GM10847 (cell line): ENCODE data around the gene OR10G2.

Source experiments
- POLR2A ChIP-seq: IDR thresholded peaks from 2 replicates; pipeline ENCODE4 v1.6.1; 2011; ENCODE audit not compliant: insufficient read length; ENCODE audit errors: extremely low read depth

Gene OR10G2, protein sequence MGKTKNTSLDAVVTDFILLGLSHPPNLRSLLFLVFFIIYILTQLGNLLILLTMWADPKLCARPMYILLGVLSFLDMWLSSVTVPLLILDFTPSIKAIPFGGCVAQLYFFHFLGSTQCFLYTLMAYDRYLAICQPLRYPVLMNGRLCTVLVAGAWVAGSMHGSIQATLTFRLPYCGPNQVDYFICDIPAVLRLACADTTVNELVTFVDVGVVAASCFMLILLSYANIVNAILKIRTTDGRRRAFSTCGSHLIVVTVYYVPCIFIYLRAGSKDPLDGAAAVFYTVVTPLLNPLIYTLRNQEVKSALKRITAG

DNA sequence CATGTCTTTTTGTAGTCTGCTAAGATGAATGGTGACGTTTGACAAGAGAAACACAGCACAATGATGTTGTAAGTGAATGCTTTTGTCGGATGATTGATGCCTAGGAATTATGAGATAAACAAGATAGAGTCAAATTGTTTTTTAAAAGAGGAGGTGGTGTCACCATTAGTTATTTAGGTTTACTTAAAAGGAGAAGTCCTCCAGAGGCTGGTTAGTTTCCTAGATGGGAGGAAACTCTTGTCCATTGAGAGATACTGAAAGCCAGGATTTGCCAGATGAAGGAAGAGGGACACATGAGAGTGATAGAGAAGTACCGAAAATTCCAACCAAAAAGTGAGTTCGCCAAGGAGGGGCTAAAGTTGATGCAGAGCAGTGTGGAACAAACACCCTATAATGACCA lies at the start of gene OR10G2:
OR10G2 (minus strand) TSS at position 101 of the 400 bp plus-strand sequence; CDS start at position 3, 98 bp downstream.
- no peak for TF ChIP-seq POLR2A

DNA sequence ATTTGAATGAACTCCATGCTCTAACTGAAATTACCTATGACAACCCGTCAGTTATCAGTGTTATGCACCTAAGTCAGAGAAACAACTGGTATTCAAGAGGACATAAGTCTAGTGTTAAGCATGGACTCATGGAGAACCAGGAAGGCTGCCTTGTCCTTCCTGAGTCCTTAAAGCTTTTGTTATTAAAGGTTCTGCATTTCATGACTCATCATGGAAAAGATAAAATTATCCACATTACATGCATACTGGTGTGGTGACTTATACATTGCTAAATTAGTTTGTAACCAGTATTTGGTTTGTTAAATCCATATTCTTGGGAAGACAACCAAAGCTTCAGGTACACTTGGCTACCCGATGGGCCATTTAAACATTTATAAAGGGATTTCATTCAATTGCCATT lies 45.3 kb upstream of the OR10G2 start:
- TF ChIP-seq POLR2A, result no peak

DNA sequence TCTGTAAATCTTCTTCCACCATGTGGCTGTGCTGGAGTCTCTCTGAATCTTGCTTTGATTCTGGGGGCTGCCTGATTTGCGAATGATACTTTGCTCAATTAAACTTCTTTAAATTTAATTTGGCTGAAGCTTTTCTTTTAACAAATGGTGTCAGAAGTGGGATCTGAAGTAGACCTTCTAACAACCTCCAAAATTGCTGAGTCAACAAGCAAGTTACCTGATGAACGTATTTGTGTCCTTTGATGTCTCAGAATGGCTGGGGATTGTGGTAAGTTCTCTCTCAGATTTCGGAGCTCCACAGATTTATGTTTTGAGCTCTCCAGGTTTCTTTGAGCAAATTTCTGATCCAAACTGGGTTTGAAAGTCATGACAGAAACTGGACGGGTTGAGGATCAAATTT lies 40.8 kb upstream of the OR10G2 start:
- no peak for TF ChIP-seq POLR2A

DNA sequence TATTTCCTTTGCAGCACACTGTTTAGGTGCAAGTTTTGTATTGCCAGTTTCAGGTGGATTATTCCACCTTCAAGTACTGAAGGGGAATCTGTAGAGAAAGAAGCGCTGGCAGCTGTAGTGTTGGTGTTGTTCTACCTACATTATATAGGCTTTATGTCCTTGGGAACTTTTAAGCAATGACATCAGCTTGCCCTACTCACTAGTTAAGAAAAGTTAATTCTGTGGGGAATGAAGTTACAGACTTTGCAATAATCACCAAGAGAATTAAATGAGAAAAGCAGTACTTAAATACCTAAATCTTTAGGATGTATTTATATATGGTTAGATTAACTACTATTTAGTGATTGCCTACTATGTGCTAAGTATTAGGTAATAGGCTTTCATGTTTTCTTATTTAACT lies 39.0 kb upstream of the OR10G2 start, which contains the start of gene OR4E1:
OR4E1 (minus strand) TSS at position 101 of the 400 bp plus-strand sequence. CDS start 2,883 bp downstream, outside the sequence.
- no peak for TF ChIP-seq POLR2A

DNA sequence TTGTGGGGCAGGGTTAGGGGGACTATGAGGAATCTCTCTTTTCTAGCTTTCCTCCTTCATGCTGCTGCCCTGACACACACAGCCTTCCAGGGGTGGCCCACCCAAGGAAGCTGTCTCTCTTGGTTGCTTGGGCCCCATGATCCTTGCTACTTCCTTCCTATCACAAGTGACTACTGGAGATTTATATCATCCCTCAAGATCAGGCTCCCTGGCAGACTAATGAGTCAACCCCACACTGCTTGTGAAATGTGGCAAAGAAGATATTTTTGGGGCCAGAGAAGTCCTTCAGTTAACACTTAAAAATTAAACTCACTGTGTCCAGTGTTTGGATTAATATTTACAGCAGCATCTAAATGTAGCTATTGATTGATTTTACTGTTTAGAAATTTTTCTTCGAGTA lies 37.4 kb upstream of the OR10G2 start:
- no peak for TF ChIP-seq POLR2A

DNA sequence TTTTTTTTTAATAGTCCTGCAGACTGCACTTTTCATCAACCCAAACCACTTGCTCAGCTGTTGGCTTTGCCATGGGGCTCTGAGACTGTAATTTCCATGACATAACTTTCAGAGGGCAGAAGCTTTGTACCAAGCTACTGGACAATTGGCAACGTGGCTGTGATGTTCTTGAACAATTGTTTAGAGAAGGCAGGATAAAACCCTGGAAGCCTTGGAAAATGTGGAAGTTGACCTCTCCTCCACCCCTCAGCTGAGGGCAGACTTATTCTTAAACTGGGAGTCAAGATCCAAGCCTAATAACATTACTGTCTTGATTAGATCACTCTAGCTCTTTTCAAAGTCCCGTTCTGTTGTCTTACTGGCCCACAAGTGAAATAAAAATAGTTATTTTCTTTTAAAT lies 36.6 kb upstream of the OR10G2 start:
- no peak for TF ChIP-seq POLR2A

DNA sequence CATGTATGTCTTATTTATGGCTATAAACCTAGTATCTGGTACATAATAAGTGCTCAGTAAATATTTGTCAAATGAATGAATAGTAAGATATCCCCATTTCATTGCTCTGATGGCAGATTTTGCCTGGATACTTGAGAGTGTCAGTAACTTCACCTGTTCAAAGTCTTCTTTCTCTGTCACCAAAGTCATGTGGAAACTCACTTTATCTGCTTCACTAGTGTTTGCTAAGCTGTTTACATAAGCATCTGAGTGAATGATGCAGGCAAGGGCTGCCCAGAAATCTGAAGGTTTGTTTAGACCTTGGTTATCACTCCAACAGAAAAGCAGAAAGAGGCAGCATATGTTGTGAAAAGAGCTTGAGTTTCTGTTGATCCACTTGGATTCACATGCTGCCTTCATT lies 34.5 kb upstream of the OR10G2 start:
- TF ChIP-seq POLR2A, result no peak

DNA sequence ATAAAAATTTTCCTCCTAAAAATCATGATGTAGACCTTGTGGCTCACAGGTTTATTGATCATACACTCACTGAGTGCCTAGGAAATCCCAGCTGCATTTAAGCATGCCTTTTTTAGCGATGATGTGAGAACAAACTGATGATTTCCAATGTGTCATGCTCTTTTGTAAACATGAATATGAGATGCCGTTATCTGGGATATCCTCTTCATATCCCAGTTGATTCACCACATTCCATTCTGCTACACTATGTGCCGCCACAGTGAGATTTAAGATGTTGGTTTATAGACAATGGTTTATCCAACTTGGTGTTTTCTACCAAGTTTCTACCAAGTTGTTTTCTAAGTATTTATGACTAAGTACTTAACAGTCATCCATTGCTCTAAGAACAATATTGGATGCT lies 33.6 kb upstream of the OR10G2 start:
- no peak for TF ChIP-seq POLR2A

DNA sequence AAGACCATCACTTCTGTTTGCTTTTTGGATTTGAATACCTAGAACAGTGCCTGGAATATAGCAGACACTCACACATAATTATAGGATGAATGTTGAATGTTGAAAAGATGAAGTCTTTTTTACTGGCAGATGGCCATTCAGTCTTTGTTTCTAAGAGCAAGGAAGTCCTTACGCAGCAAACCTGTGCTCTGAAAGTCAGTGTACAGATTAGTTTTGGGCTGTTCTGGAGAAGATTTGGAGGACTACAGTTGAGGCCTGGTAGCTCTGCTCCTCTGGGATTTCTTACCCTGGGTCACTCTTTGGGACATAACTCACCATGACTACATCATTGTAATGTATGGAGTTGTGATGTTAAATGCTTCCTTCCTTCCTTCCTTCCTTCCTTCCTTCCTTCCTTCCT lies 22.2 kb upstream of the OR10G2 start:
- no peak for TF ChIP-seq POLR2A

DNA sequence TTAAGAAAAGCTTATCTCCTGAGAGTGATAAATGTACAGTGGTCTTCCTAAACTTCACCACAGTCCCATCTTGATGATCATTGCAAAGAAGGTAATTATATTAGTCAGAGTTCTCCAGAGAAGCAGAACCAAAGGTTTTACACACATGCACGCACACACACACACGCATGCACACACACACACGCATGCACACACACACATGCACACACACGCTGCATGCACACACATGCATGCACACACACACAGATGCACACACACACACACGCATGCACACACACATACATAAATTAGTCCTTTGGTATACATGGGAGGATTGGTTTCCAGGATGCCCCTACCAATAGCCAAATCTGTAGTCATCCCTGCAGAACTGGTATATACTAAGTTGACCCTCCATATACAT lies 19.5 kb upstream of the OR10G2 start:
- TF ChIP-seq POLR2A, result no peak

DNA sequence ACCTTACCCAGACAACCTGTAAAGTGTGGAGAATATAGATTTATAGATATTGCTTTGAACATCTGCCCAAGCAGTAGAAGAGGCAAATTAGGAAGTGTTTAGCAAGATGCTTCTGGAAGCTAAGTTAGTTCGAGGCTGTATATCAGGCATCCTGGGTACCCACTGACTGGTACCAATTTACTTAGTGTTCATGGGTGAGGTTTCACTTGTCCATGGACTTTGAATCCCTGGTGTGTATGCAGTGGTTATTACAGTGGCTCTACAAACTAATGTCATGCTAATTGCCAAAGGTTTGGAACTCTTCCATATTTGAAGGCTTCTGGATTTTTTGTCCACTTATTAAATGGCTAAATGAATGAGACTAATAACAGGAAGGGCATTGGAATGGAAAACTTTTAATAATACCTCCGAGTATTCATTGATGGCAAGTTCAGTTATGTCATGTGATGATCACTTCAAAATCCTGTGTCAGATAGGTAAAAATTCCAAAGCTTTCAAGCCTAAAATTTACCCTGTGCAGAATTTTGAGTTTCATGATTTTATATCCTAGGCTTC lies 18.7 kb upstream of the OR10G2 start, which contains the start of gene OR4E2:
OR4E2 (plus strand) TSS at position 505 of the 555 bp plus-strand sequence. CDS start 11,248 bp downstream, outside the sequence.
- no peak for TF ChIP-seq POLR2A

DNA sequence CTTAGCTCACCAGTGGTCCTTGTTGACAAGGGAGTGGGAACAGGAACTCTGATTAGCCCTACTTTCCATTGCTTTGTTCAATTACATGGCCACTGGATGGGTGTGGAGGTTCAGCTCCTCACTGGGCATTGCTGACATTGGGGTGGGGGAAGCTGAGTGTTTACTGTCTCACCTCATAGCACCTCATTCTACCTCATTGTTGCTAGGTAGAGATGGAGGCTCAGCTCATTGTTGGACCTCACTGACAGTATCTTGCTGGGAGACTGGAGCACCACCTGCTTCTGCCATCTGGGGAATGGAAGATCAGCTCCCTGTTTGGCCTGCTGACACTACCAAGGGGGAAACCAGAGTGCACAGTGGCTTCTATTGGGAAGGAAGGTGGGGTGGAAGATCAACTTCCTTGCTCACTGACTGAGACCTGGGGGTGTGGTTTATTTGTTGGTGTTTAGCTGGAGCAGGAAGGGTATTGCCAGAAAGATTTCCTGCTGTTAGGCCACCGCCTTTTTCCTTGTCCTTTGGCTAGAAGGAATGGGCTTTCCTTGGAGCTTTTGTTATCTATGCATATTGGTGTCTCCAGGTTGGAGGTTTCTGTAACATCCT lies 17.6 kb upstream of the OR10G2 start:
- no peak for TF ChIP-seq POLR2A

DNA sequence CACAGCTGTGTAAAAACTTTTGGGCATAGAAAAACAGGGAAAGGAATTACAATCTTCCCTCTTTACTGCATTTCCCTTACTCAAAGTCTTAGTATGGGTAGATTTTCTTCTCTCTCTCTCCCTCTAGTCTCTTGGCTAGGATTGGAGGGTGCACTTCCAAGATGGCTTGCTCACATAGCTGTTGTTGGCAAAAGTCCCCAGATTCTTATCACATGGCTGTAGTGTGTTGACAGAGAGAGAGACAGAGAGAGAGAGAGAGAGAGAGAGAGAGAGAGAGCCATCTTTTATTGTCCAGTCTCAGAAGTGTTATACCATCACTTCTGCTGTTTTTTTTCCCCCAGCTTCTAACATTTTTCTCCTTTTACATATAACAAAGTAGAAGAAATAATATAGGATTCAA lies 12.6 kb upstream of the OR10G2 start:
- no peak for TF ChIP-seq POLR2A

DNA sequence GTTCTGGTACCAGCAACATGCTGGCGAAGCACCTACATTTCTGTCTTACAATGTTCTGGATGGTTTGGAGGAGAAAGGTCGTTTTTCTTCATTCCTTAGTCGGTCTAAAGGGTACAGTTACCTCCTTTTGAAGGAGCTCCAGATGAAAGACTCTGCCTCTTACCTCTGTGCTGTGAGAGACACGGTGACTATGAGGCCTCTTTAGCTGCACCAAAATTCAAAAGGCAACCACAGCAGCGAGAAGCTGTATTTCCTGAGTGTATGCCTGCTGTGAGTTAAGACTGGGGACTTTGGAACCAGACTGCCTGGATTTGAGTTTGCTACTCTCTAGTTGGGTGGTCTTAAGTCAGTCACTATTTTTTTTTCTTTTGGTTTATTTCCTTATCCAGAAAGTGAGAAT lies 8.7 kb upstream of the OR10G2 start:
- no peak for TF ChIP-seq POLR2A

DNA sequence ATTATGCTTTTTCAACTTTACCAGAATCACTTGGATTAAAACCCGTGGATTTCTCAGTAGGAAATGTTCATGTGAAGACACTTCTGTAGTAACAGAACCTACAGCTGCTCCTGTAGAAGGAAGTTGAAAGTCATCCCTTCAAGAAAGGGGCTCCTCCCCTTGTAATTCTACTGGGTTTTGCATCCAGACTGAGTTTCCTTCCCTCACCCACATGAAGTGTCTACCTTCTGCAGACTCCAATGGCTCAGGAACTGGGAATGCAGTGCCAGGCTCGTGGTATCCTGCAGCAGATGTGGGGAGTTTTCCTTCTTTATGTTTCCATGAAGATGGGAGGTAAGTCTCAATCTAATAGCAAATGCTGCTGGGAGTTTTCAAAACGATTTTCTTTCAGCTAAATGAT lies 7.9 kb upstream of the OR10G2 start:
- TF ChIP-seq POLR2A, result no peak

DNA sequence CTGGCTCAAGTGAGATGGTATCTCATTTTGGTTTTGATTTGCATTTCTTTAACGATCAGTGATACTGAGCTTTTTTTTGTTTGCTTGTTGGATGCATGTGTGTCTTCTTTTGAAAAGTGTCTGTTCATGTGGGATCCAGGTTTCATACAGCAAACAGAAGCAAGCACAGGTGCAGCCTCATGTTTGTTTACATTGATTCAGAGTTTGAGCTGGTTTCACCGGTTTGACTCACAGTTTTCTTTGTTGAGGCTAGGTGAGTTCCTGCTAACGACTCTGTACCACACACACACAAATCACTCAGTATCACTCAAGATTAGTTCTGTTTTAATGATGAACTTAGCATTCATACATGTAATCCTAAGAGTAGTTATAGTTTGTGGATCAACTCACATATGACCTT lies 3.7 kb downstream of the OR10G2 start:
- TF ChIP-seq POLR2A, result no peak
